ENCODE results near the gene PHTF2.
"Not testable (repeated sequence)": the region's sequence is repeated elsewhere in the genome, so short reads cannot be mapped to it uniquely, and the experiment has no call there.

Gene PHTF2

DNA sequence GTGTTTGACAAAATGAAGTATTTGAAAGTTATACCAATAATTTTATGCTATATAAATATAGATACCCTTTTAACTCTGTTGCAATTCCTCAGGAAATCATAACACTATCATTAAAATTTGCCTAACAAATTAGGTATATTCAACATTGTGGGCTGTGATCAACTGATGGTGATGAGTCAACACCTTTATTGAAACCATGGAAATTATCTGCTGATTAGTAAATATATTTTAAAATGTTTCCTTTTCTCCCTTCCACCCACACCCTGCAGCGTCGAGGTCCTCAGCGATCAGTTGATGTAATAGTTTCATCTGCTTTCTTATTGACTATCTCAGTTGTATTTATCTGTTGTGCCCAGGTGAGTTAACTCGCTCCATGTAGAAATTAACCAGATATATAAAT is 143.9 kb downstream of the PHTF2 start:
- DNase-seq: no peak

DNA sequence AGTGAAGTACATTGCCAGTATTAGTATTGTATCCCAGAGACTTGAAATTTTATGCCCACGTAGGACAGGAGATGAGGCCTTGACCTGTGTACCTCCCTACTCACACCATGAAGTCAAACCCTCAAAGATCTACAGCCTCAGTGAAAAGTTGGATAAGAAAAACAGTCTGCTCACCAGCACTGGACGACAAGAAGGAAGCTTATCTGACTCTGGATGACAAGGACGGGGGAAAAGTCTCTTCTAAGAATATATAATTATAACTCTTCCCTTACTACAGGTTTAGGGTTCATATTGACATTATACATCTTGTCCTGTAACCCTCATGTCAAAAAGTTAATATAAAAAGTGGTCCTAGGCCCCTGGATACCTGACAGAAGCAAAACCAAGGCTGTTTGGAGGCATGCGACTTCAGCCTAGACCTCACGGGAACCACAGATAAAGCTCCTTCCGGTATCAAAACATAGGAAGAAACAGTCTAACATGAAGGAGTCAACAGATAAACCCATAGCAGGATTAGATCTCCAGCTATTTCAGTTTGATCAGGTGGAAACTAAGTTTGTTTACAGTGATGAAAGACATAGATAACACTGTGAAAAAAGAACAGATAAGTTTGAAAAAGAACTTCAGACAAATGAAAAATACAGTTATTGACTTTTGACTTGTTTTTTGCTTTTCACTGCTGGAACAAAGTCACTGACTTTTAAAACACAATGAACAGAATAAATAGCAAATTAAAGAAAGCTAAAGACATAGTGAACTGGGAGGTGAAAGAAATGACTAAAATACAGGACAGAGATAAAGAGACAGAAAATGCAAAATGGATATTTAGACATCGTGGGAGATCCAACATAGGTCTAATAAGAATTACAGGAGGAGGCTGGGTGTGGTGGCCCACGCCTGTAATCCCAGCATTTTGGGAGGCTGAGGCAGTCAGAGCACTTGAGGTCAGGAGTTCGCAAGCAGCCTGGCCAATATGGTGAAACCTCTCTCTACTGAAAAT is 145.9 kb downstream of the PHTF2 start:
- no peak for DNase-seq

DNA sequence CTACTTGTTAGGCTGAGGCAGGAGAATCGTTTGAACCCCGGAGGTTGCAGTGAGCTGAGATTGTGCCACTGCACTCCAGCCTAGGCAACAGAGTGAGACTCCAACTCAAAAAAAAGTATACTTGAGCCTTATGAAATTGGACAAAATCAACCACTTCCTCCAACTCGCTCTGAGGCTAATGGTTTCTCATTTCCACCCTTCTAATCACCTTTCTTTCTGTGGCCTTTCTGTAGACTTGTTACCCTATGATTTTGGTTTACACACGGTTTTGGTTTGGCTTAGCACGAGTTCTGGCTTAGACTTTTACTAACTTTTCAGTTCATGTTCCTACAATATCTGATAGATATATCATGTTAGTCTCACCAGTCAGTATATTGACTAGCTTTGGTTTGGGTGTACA is 152.0 kb downstream of the PHTF2 start:
- DNase-seq: no peak

DNA sequence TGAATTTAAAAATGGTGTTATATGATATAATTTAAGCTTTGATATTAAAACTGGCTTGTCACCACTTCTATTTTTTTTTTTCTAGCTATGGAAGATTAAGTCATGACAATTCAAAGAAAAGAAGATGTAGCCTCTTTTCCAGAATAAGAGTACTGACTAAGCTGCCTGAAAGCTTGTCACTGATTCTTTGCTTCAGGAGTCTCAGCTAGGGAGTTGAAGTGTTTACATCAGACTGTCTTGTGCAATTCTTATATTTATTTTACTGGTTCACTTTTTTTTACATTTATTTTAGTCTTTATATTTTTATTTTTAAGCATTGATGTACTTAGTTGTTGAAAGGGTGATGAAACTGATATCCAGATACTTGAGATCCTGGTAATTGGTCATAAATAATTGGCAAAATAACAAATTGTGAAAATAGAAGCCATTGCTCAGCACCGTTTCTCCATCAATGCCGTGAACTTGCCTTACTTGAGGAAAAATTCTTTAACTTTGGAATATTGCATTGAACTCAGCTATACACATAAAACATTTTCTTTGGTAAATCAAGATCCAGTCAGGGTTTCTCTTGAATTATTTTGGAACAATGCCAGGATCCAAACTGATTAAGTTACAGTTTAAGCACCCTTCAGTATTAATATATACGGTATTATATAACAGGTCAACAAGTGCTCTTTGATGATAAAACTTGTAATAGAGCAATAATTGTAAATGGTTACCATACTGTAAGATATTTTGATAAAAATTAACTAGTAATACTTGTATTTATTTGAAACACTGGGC is 156.4 kb downstream of the PHTF2 start:
- DNase-seq: no peak

DNA sequence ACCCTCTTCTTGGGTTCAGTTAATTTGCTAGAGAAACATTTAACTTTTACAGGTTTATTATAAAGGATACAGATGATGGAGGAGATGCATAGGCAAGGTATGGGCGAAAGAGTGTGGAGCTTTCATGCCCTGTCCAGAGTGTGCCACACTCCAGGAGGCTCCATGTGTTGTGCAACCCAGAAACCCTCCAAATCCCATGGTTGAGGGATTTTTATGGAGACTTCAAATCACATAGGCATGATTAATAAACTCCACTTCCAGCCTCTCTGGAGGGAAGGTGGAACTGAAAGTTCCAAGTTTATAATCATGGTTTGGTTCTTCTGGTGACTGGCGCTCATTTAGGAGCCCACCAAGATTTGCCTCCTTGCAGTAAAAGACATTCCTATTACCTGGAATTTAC is 159.9 kb downstream of the PHTF2 start:
- DNase-seq: no peak

DNA sequence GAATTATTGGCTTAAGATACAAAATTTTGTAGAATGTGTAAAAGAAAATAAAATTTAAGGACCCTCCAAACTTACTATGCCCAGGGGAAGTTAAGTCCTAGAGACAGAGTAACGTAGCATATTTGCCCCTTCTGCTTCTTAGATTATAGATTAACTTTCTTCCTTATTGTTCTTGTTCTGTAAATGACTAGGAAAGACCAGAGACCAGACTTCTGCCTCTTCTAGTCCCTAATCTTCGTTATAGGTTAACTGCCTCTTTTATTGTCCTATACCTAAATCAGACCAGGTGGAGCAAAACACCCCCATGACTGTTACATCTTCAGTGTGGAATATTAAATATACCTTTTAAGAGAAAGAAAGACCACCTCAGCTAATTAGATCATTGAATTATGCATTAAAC is 160.5 kb downstream of the PHTF2 start:
- DNase-seq: no peak

DNA sequence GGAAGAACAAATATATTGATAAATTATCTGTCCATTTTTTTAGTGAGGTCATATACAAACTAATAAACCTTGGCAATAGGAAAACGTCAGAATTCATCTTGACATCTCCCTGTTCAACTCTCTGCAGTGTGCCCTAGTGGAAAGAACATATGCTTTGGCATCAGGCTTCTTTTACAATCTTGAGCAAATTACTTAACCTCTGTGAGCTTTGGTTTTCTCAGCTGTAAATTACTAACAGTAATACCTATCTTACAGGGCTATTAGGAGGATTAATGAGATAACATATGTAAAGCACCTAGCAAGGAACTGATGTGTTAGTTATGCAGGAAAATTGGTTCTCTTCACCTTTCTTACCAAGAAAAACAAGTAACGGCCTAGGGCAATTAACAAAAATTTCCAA is 161.8 kb downstream of the PHTF2 start:
- no peak for DNase-seq

DNA sequence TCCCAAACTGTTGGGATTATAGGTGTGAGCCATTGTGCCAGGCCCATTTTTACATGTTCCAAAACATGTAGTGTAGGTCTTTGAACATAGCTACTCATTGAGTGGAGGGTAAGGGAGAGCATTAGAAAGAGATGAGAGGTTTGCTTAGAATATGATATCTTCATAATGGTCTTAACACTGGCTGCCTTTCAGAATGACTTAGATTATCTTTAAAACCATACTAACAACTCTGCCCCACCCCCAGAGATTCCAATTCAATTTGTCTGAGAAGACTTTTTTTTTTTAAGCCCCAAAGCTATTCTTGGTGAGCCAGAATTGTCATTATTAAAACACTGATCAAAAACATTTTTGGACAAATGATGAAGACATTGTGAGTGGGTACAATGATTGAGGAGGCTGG is 168.9 kb downstream of the PHTF2 start:
- DNase-seq: no peak

DNA sequence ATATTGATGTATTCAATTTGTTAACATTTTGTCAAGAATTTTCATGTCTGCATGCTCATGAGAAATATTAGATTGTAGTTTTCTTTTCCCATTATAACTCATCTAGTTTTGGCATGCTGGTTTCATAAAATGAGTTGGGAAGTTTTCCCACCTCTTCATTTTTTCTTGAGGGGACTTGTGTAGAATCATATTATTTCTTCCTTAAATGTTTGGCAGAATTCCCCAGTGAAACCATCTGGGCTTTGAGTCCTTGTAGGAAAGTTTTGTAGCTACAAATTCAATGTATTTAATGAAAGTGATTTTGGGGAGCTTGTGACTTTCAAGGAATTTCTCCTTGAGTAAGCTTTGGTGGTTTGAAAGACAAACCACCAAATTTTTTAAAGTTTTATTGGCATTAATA is 173.2 kb downstream of the PHTF2 start:
- DNase-seq: no peak

DNA sequence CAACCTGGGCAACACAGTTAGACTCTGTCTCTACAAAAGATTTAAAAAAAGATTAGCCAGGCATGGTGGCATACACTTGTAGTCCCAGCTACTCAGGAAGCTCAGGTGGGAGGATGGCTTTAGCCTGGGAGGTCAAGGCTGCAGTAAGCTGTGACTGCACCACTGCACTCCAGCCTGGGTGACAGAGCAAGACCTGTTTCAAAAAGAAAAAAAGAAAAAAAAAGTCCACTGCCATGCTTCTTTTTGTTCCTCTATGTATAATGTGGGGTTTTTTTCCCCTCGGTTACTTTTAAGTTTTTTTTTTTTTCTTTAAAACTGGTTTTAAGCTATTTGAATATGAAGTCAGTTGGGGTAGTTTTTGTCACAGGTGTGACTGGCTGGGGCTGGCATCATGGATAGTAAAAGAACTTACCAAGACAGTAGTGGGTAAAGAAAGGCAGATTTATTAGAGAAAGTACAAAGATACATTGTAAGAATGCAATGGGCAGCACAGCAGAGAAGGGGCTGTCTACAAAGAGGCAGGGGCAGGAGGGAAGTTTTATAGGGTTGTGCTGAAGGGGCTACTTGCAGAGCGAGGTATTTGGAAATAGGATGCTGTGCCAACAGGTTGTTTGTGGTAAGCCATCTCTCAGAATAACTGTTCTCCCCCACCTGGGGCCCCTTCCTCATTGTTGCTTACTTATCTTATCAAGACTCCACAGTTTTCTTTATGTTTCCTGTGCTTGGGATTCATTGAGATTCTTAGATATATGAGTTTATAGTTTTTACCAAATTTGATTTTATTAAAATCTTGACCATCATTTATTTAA is 177.3 kb downstream of the PHTF2 start:
- DNase-seq: no peak

DNA sequence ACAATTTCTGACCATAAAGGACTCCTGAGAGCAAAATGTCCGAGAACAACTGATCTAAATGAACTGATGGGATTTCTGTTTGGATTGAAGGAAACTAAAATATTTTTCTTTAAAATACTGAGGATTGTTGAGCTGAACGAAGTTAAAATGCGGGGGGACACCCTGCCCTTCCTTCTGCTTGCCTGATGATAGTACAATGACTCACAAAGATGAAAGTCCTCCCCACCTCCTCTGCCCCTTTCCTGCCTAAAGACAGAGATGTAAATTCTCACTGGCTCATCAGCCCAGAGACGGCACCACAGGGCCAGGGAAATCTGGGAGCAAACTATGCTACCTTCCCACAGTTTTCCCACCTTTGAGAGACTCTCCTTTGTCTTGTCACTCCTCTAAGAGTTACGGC is 180.6 kb downstream of the PHTF2 start:
- no peak for DNase-seq

DNA sequence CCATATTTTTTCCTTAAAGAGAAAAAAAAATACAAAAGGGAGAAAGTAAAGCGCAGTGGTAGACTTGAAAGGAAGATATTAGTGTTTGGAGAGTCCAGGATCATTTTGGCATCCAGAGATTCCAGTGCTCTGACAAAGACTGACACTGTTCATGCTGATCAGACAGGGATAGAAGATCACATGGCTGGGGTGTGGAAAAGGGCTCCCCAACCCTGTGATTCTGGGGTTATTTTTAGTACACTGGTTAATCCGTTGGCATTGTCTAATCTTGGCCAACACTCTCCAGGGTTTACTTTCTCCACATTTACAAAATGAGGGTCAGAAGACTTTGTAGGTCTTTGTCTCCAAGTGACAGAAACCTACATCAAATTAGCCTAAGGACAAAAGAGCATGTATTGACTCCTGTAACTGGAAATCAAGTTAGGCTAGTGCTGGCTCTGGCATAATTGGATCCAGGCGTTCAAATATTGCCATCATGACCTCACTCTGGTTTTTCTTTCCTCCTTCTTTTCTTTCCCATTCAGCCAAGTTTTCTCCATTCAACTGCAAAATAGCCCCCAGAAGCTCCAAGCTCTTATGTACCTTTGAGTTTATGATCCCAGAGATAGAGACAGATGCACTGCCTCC is 181.6 kb downstream of the PHTF2 start:
- DNase-seq: no peak

DNA sequence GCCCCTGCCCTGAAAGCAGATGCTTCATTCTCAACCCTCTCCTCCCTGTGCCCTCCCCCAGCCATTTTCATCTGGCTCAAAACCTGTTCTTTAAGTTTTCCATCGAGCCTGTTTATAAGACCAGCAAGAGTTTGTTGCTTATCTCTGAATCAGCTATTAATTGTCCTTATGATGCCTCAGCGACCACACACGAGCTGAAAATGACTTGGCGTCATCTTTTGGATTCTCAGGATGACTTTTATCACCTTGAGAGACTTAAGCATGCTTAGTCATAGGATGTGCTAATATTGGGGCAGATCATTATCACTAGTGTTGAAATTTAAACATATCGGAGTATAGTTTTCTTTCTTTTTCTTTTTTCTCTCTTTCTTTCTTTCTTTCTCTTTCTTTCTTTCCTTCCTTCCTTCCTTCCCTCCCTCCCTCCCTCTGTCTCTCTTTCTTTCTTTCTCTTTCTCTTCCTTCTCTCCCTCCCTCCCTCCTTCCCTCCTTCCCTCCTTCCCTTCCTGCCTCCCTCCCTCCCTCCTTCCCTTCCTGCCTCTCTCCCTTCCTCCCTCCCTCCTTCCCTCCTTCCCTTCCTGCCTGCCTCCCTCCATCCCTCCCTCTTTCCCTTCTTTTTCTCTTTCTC is 184.5 kb downstream of the PHTF2 start:
- DNase-seq: no peak

DNA sequence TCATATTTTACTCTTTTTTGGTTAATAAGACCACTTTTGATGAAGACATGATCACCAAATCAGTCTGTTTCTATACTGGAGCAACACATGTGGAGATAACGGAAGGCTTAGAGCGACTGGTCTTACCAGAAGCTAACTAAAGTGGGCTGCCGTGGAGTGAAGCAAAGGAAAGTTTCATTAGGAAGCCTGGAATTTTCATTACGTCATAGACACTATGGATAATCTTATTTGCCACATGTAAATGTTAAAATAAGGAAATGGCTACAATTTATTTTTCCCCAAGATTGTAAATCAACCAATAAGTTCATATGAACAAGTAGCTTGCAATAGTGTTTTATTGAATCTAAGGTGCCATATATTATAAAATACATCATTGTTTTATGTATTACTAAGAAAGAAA is 185.4 kb downstream of the PHTF2 start:
- no peak for DNase-seq

DNA sequence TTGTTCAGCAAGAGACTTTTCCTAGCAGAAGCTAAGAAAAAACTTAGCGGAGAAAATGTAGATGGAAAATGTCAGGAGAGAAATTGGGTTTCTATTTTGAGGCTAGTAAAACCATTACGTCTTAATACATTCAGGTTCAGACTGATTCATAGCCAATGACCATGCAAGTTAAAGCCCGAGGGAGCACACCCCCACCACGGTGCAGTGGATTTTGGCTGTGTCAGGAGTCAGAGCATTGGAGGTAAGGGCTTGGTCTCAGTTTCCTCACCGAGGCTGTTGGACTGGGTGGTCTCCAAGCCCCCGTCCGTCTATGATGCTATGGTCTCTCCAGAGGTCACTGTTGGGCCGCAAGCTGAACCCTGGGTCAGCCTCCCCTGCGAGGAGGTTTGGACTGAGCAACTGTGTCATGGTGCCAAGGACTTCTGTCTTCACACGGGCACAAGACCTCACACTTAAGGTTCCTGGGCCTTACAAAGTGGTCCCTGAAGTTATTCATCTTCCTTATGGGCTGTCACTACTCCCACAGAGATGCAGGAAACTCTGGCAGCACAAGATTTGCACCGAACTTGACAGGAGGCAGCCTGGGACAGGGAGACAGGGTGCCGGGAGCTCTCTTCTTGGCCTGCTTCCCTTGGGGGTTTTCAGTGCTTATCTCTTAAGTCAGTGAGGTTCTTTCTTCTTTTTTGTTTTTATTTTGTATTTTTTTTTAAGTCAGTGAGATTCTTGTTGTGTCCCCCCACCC is 186.8 kb downstream of the PHTF2 start:
- DNase-seq: no peak

DNA sequence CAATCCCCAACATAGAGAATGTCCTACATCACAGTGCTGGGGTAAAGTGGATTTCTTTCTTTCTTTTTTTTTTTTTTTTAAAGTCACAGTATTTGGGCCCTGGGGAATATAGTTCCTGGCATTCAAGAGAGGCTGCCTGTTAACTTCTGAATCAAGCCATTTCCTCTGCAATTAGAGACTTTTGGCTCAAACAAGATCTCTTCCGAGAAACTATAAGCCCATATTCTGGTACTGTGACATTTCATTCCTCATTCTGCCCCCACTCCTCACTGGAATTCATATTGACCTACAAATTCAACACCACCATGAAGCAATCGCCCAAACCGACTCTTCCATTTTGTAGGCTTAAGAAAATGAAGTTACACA is 187.4 kb downstream of the PHTF2 start:
- DNase-seq: no peak

DNA sequence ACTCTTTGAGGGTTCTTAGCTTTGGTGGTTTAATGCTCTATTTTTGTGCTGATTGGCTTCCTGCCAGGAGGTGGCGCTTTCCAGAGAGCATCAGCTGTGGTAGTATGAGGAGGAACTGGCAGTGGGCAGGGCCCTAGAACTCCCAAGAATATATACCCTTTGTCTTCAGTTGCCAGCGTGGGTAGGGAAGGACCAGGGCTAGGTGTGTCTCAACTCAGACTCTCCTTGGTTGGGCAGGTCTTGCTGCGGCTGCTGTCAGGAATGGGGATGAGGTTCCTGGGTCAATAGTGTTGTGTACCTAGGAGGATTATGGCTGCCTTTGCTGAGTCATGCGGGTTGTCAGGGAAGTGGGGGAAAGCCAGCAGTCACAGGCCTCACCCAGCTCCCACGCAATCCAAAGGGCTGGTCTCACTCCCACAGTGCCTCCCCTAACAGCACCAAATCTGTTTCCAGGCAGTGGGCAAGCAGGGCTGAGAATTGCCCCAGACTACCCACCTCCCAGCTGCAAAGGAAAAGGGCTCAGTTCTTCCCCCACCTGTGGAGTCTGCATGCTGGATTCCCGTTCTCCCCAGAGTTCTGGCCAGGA is 191.5 kb downstream of the PHTF2 start:
- DNase-seq: no peak

DNA sequence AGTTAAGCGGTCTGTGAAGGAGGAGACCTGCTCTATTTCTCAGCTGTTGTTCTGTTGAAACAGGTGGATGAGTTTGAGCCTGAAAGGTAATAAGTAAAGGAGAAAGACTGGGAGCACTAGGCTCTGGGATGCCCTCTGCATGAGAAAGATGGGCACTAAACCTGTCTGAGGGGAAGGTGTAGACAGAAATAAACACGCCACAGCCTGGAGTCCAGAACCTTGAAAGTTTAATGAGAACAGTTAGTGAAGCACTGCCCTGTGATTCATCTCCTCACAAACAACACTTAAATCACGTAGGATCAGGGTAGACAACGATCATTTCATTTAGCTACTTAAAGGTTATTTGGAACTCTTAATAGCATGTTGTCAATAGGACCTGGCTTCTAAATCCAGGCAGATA is 193.1 kb downstream of the PHTF2 start:
- DNase-seq: no peak

DNA sequence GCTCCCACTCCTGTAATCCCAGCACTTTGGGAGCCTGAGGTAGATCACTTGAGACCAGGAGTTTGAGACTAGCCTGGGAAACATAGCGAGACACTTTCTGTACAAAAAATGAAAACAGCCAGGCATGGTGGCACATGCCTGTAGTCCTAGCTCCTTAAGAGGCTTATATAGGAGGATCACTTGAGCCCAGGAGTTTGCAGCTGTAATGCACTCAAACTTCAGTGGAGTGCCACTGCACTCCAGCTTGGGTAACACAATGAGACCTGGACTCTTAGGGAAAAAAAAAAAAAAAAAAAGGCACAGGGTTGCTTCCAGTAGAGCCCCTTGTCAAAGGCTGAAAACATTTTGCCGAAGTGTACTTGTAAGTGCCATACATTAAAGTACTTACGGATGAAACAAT is 195.3 kb downstream of the PHTF2 start:
- DNase-seq: no peak

DNA sequence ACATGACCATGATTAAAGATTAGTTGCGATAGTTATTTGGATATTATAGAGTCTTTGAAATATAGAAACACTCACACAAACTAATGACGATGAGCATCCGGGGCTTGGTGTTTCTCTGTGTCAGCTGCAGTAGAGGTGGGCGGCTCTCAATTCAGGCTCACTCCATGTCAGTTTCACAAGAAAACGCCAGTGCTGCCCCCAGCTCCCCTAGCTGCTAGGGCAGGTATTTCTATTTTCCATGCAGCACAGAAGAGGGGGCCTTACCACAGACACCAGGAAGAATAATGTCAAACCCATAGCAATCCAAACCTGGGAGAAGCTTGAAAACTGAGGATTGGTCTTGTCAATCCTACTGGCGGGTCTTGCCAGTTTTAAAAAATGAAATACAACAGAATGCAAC is 197.1 kb downstream of the PHTF2 start:
- DNase-seq: no peak

DNA sequence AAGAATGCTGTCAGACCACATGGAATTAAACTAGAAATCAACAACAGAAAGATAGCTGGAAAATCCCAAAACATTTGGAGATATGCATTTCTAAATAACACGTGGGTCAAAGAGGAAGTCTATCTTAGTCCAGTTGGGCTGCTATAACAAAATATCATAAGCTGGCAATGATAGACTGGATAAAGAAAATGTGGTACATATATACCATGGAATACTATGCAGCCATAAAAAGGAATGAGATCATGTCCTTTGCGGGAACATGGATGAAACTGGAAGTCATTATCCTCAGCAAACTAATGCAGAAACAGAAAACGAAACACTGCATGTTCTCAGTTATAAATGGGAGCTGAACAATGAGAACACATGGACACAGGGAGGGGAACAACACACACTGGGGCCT is 200.6 kb downstream of the PHTF2 start:
- DNase-seq: not testable (repeated sequence)

Measured in T-helper 9 cell (primary cell).